NT2/D1 (cell line): ENCODE data around the gene NOC2L.
"Not testable (repeated sequence)": the region's sequence is repeated elsewhere in the genome, so short reads cannot be mapped to it uniquely, and the experiment has no call there.

Source experiments
- DNase-seq: peaks from one replicate; pipeline ENCODE4 v3.0.0-alpha.2; 2011; ENCODE audit warnings: low read depth, low spot score
- H3K27me3 ChIP-seq: 2 replicates; pipeline ENCODE4 v1.6.0; 2011; ENCODE audit warnings: mild to moderate bottlenecking; ENCODE audit not compliant: insufficient read length, insufficient read depth
- H3K36me3 ChIP-seq: 2 replicates; pipeline ENCODE4 v1.6.1; 2011; ENCODE audit warnings: mild to moderate bottlenecking, low read length, mixed read lengths; ENCODE audit not compliant: insufficient read depth, insufficient read length
- H3K4me1 ChIP-seq: 2 replicates; pipeline ENCODE4 v1.5.1; 2011; ENCODE audit not compliant: insufficient read depth, insufficient read length
- H3K4me3 ChIP-seq: 2 replicates; pipeline ENCODE4 v1.5.1; 2011; ENCODE audit warnings: low read depth; ENCODE audit not compliant: insufficient read length
- H3K9ac ChIP-seq: 2 replicates; pipeline ENCODE4 v1.6.0; 2011; ENCODE audit warnings: low read depth; ENCODE audit not compliant: insufficient read length
- H3K9me3 ChIP-seq: 2 replicates; pipeline ENCODE4 v1.5.1; 2011; ENCODE audit warnings: mild to moderate bottlenecking, low read length; ENCODE audit not compliant: insufficient read depth
- SUZ12 ChIP-seq: IDR thresholded peaks from 2 replicates; pipeline ENCODE4 v1.6.1; 2011; ENCODE audit not compliant: insufficient read length, insufficient read depth; ENCODE audit errors: extremely low read depth
- YY1 ChIP-seq: IDR thresholded peaks from 2 replicates; pipeline ENCODE4 v1.6.1; 2011; ENCODE audit not compliant: insufficient read length, insufficient read depth
- ZNF274 ChIP-seq: IDR thresholded peaks from 2 replicates; pipeline ENCODE4 v1.6.1; 2011; ENCODE audit warnings: mild to moderate bottlenecking, low read depth, low read length

The NOC2L gene

GRCh38 chr1:991895-992294, 32.8 kb upstream of the NOC2L start:
- Histone ChIP-seq H3K9ac (no peak overlapping the region), H3K9me3 (peaks cover 11% of the 10 kb centered on the region; the same call in 1 of the 2 replicates), H3K36me3 (no peaks in the 10 kb centered on the region), H3K4me3 (no peak overlapping the region), H3K27me3 (no peaks in the 10 kb centered on the region), H3K4me1 (peaks cover under 1% of the 10 kb centered on the region)
- TF ChIP-seq YY1 (no peak), ZNF274 (no peak), SUZ12 (no peak)
- DNase-seq: no peak

- not testable (repeated sequence) for H3K27me3 ChIP-seq, H3K9ac ChIP-seq
Measured at GRCh38 chr1:991275-991674, 32.2 kb upstream of the NOC2L start.

GRCh38 chr1:988061-988460, 29.0 kb upstream of the NOC2L start:
- DNase-seq, H3K36me3 ChIP-seq, H3K27me3 ChIP-seq, H3K9ac ChIP-seq, H3K4me1 ChIP-seq, H3K4me3 ChIP-seq, H3K9me3 ChIP-seq: not testable (repeated sequence)

More at GRCh38 chr1:991275-991674, 32.2 kb upstream of the NOC2L start:
- H3K4me1 ChIP-seq, H3K4me3 ChIP-seq, DNase-seq, H3K36me3 ChIP-seq: not testable (repeated sequence)
- H3K9me3 ChIP-seq: peaks cover 11% of the 10 kb centered on the region; the same call in 1 of the 2 replicates

GRCh38 chr1:985126-985525, 26.1 kb upstream of the NOC2L start:
- H3K36me3 ChIP-seq: no peaks in the 10 kb centered on the region
- no peak overlapping the region for H3K9ac ChIP-seq
- no peak overlapping the region for H3K4me3 ChIP-seq
- no peak for DNase-seq
- no peaks in the 10 kb centered on the region for H3K4me1 ChIP-seq
- H3K9me3 ChIP-seq: no peaks in the 10 kb centered on the region
- TF ChIP-seq SUZ12 (no peak), YY1 (no peak), ZNF274 (no peak)
- H3K27me3 ChIP-seq: peaks cover 18% of the 10 kb centered on the region

- Histone ChIP-seq H3K36me3 (no peaks in the 10 kb centered on the region), H3K9me3 (no peaks in the 10 kb centered on the region), H3K9ac (no peak overlapping the region), H3K4me3 (no peak overlapping the region), H3K4me1 (no peaks in the 10 kb centered on the region), H3K27me3 (peaks cover 18% of the 10 kb centered on the region)
- no peak for TF ChIP-seq SUZ12
- no peak for TF ChIP-seq YY1
- TF ChIP-seq ZNF274: no peak
- DNase-seq: no peak
Measured at GRCh38 chr1:984476-984814, 25.4 kb upstream of the NOC2L start.

GRCh38 chr1:983798-984475, 24.9 kb upstream of the NOC2L start:
- no peak overlapping the region for H3K4me3 ChIP-seq
- no peak overlapping the region for H3K9ac ChIP-seq
- TF ChIP-seq ZNF274: no peak
- no peak for TF ChIP-seq SUZ12
- no peak for TF ChIP-seq YY1
- H3K27me3 ChIP-seq: peaks cover 18% of the 10 kb centered on the region
- H3K9me3 ChIP-seq: no peaks in the 10 kb centered on the region
- no peak for DNase-seq
- no peaks in the 10 kb centered on the region for H3K36me3 ChIP-seq
- no peaks in the 10 kb centered on the region for H3K4me1 ChIP-seq

GRCh38 chr1:982765-983436, 23.8 kb upstream of the NOC2L start:
- H3K9me3 ChIP-seq: no peaks in the 10 kb centered on the region
- H3K27me3 ChIP-seq: peaks cover 18% of the 10 kb centered on the region
- H3K9ac ChIP-seq: no peak overlapping the region
- H3K36me3 ChIP-seq: no peaks in the 10 kb centered on the region
- H3K4me3 ChIP-seq: no peak overlapping the region
- DNase-seq: no peak
- H3K4me1 ChIP-seq: no peaks in the 10 kb centered on the region
- TF ChIP-seq YY1 (no peak), SUZ12 (no peak), ZNF274 (no peak)
